ENCODE measurements around the gene RARA.
A peak's percentile ranks its signal among the peaks of the same experiment; 100 is the strongest.

DNA sequence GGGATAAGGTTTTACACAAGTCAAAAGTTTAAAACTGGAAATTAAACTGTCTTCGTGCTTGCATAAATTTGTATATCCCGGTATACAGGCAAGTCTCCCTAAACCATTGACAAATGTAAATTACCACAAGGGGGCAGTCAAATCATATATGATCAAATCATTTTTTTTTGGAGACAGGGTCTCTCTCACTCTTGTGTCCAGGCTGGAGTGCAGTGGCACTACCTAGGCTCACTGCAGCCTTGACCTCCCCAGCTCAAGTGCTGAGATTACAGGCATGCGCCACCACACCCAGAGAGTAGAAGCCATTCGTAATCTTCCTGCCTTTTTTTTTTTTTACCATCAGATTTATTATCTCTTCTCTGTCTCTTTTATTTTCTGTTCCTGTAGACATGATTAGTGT is 90.2 kb downstream of the RARA start:
- no peak for TF ChIP-seq POLR2A (IDR thresholded peaks at IDR 0.05)
- TF ChIP-seq, protein P1, sequence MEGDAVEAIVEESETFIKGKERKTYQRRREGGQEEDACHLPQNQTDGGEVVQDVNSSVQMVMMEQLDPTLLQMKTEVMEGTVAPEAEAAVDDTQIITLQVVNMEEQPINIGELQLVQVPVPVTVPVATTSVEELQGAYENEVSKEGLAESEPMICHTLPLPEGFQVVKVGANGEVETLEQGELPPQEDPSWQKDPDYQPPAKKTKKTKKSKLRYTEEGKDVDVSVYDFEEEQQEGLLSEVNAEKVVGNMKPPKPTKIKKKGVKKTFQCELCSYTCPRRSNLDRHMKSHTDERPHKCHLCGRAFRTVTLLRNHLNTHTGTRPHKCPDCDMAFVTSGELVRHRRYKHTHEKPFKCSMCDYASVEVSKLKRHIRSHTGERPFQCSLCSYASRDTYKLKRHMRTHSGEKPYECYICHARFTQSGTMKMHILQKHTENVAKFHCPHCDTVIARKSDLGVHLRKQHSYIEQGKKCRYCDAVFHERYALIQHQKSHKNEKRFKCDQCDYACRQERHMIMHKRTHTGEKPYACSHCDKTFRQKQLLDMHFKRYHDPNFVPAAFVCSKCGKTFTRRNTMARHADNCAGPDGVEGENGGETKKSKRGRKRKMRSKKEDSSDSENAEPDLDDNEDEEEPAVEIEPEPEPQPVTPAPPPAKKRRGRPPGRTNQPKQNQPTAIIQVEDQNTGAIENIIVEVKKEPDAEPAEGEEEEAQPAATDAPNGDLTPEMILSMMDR (IDR thresholded peaks at IDR 0.05): peak in 4 of 7 experiments; percentile 39 to 65 (median 52)

All from stomach (tissue), 4 donors.